Activated T-cell treated with anti-CD3 and anti-CD28 coated beads, Interleukin-2, amount 50 U/mL, for 1 hour (primary cell): ENCODE data around the gene TMEM239.
"Not testable (repeated sequence)": the region's sequence is repeated elsewhere in the genome, so short reads cannot be mapped to it uniquely, and the experiment has no call there.

Experiments used
- DNase-seq: peaks from one replicate; pipeline ENCODE4 v3.0.0-alpha.2; 2020

The TMEM239 gene

GRCh38 chr20:2800521-2801285 lies 15.5 kb upstream of the TMEM239 start, which contains the start of gene CPXM1:
Gene CPXM1, minus strand, starts transcription at chr20:2800627. Its CDS starts 55 bp downstream, at chr20:2800572.
- DNase-seq = peak; percentile 32

- no peak for DNase-seq
Measured at GRCh38 chr20:2801286-2801728, 14.9 kb upstream of the TMEM239 start.

GRCh38 chr20:2804041-2804828 lies 11.9 kb upstream of the TMEM239 start:
- no peak for DNase-seq

GRCh38 chr20:2804852-2805688 lies 11.1 kb upstream of the TMEM239 start:
- DNase-seq = no peak

- no peak for DNase-seq
Measured at GRCh38 chr20:2805689-2806350, 10.3 kb upstream of the TMEM239 start.

GRCh38 chr20:2806351-2806701 lies 9.8 kb upstream of the TMEM239 start:
- DNase-seq = no peak

- DNase-seq = no peak
Measured at GRCh38 chr20:2807019-2807418, 9.1 kb upstream of the TMEM239 start.

GRCh38 chr20:2807929-2808328 lies 8.2 kb upstream of the TMEM239 start:
- not testable (repeated sequence) for DNase-seq

GRCh38 chr20:2809690-2810089 lies 6.5 kb upstream of the TMEM239 start:
- no peak for DNase-seq

GRCh38 chr20:2812189-2812588 lies 4.0 kb upstream of the TMEM239 start:
- DNase-seq = no peak

- no peak for DNase-seq
Measured at GRCh38 chr20:2814076-2814475, 2.1 kb upstream of the TMEM239 start.

- DNase-seq = no peak
Measured at GRCh38 chr20:2814587-2815051, 1.5 kb upstream of the TMEM239 start, which contains the start of gene C20orf141. Gene C20orf141, plus strand, starts transcription at chr20:2814987. Its CDS starts 198 bp downstream, at chr20:2815185.

- no peak for DNase-seq
Measured at GRCh38 chr20:2815242-2815900, 793 bp upstream of the TMEM239 start.

GRCh38 chr20:2816583-2817340 lies 598 bp downstream of the TMEM239 start:
- DNase-seq = no peak

GRCh38 chr20:2817341-2817726 lies 1.2 kb downstream of the TMEM239 start:
- DNase-seq = no peak

GRCh38 chr20:2817891-2818595 lies 1.9 kb downstream of the TMEM239 start:
- DNase-seq = no peak

- DNase-seq = no peak
Measured at GRCh38 chr20:2820084-2820895, 4.1 kb downstream of the TMEM239 start.

- DNase-seq = no peak
Measured at GRCh38 chr20:2820896-2821869, 5.0 kb downstream of the TMEM239 start.
